ENCODE measurements around the gene TMEM98.
A peak's percentile ranks its signal among the peaks of the same experiment; 100 is the strongest.

The TMEM98 gene

DNA sequence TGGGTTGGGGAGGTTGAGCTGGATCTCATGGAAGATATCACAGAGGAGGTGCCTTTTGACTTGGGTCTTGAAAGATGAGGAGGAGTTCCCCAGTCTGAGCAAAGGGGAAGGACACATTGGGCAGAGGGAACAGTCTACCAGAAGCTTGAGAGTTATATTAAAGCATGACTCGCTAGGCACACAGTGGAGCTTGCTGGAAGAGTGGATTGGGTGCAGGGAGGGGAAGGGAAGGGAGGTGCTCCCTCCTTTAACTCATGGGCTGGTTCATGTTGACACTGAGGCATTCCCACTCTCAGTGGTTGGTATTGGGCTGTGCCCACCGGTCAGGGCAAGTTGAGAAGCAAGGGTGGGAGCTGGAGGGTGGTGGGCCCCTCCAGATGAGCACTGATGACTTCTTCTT lies 5.9 kb downstream of the TMEM98 start:
- no peak for TF ChIP-seq CTCF (conservative IDR thresholded peaks at IDR 0.05; ENCODE audit: low read depth)
- no peak for DNase-seq (ENCODE audit: low spot score)
- CTCF ChIA-PET, result no interaction called here
- no peak overlapping the region for H3K27ac ChIP-seq
- POLR2A ChIA-PET (ENCODE audit: low non-redundant PET), result no interaction called here

- TF ChIP-seq CTCF (conservative IDR thresholded peaks at IDR 0.05; ENCODE audit: low read depth), result no peak
- DNase-seq (ENCODE audit: low spot score), result no peak
- H3K27ac ChIP-seq, result no peak overlapping the region
- ChIA-PET POLR2A (ENCODE audit: low non-redundant PET) (no interaction called here), CTCF (interaction anchor here (1.1 kb wide), 3 partner anchors 152 to 772 kb away, joined by 3 to 4 read pairs (median 3); no protein-coding TSS in a partner anchor)
Observed at GRCh38 chr17:32935726-32936125, 7.8 kb downstream of the TMEM98 start.

GRCh38 chr17:32936186-32936893 lies 8.4 kb downstream of the TMEM98 start:
- ChIA-PET POLR2A (ENCODE audit: low non-redundant PET) (no interaction called here), CTCF (interaction anchor here (0.6 to 1.6 kb wide), 6 partner anchors 15 to 771 kb away, joined by 3 to 7 read pairs (median 3); no protein-coding TSS in a partner anchor)
- H3K27ac ChIP-seq, result no peak overlapping the region
- no peak for DNase-seq (ENCODE audit: low spot score)
- no peak for TF ChIP-seq CTCF (conservative IDR thresholded peaks at IDR 0.05; ENCODE audit: low read depth)

- ChIA-PET CTCF (interaction anchor here (0.6 to 1.6 kb wide), 4 partner anchors 14 to 771 kb away, joined by 3 to 7 read pairs (median 4); no protein-coding TSS in a partner anchor), POLR2A (ENCODE audit: low non-redundant PET) (no interaction called here)
- no peak overlapping the region for H3K27ac ChIP-seq
- peak; percentile 66 for DNase-seq (ENCODE audit: low spot score)
- peak; percentile 68 for TF ChIP-seq CTCF (conservative IDR thresholded peaks at IDR 0.05; ENCODE audit: low read depth)
Observed at GRCh38 chr17:32936894-32937500, 9.0 kb downstream of the TMEM98 start.

- POLR2A ChIA-PET (ENCODE audit: low non-redundant PET), result no interaction called here
- DNase-seq (ENCODE audit: low spot score), result no peak
- no peak overlapping the region for H3K27ac ChIP-seq
- no peak for TF ChIP-seq CTCF (conservative IDR thresholded peaks at IDR 0.05; ENCODE audit: low read depth)
- CTCF ChIA-PET, result interaction anchor here (0.7 kb wide), 2 partner anchors 64 to 563 kb away, joined by 3 read pairs; partner anchors contain the start of gene MYO1D
Observed at GRCh38 chr17:32940706-32941390, 12.9 kb downstream of the TMEM98 start.

- no peak for DNase-seq (ENCODE audit: low spot score)
- ChIA-PET POLR2A (ENCODE audit: low non-redundant PET) (no interaction called here), CTCF (interaction anchor here (0.6 to 0.7 kb wide), 2 partner anchors 563 to 1758 kb away, joined by 3 read pairs; no protein-coding TSS in a partner anchor)
- H3K27ac ChIP-seq, result no peak overlapping the region
- no peak for TF ChIP-seq CTCF (conservative IDR thresholded peaks at IDR 0.05; ENCODE audit: low read depth)
Observed at GRCh38 chr17:32941419-32942032, 13.6 kb downstream of the TMEM98 start.

Measured in RWPE1 (cell line).